ENCODE measurements around the gene BRCA2. TPM values are rescaled to one million over a fixed set of nuclear protein-coding genes. Genes with fewer than 3 reads are reported as not detected.

The BRCA2 gene
- total and polyA plus RNA-seq, 5 donors from 2014 or later = 1.3 to 7.6 (median 2.0) TPM

DNA sequence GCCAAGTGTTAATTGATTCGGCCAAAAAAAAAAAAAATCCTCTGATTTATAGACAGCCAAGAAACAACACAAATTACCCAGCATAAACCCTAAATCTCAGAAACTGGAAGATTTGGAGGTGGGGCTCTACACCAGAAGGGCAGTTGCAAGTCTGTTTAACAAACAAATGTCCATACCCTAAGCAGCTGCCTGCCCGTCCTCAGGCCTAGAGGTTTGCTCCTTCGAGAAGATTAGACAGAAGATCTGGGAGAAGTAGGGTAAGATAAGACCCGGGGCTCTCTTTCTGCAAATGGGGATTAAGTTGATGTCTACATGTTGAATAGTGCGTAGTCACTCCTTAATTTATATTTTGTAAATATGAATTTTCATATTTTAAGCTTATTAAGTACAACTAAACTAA lies 116.1 kb downstream of the BRCA2 start:
- Histone ChIP-seq H3K27ac (ENCODE audit: insufficient read depth, low read length, poor library complexity, severe bottlenecking) (no peak overlapping the region), H3K4me1 (ENCODE audit: control insufficient read depth, insufficient read depth, low read length, poor library complexity, severe bottlenecking) (peaks cover 13% of the 10 kb centered on the region), H3K9me3 (ENCODE audit: control insufficient read depth in 2 of 2, low read length in 2 of 2) (no peaks in the 10 kb centered on the region), H3K36me3 (ENCODE audit: control insufficient read depth, insufficient read depth, low read length) (no peaks in the 10 kb centered on the region), H3K27me3 (ENCODE audit: control insufficient read depth, insufficient read depth, low read length) (no peaks in the 10 kb centered on the region), H3K4me3 (ENCODE audit: low read depth, low read length) (no peak overlapping the region)
- H3K4me3 Mint-ChIP-seq = no peak overlapping the region
- H3K27me3 Mint-ChIP-seq = no peaks in the 10 kb centered on the region
- H3K36me3 Mint-ChIP-seq = peaks cover 14% of the 10 kb centered on the region
- no peak overlapping the region for H3K27ac Mint-ChIP-seq
- no peaks in the 10 kb centered on the region for H3K9me3 Mint-ChIP-seq
- ATAC-seq (ENCODE audit: low read depth in 2 of 2) = no peak
- H3K4me1 Mint-ChIP-seq = peaks cover 5 to 21% (median 10%) of the 10 kb centered on the region in 4 donors
- DNase-seq = no peak

- Mint-ChIP-seq H3K4me3 (no peak overlapping the region), H3K9me3 (no peaks in the 10 kb centered on the region), H3K4me1 (peaks cover 4 to 16% (median 8%) of the 10 kb centered on the region in 4 donors), H3K36me3 (peaks cover 15% of the 10 kb centered on the region), H3K27me3 (no peaks in the 10 kb centered on the region), H3K27ac (no peak overlapping the region)
- Histone ChIP-seq H3K27ac (ENCODE audit: insufficient read depth, low read length, poor library complexity, severe bottlenecking) (no peak overlapping the region), H3K4me1 (ENCODE audit: control insufficient read depth, insufficient read depth, low read length, poor library complexity, severe bottlenecking) (peaks cover 8% of the 10 kb centered on the region), H3K27me3 (ENCODE audit: control insufficient read depth, insufficient read depth, low read length) (no peaks in the 10 kb centered on the region), H3K9me3 (ENCODE audit: control insufficient read depth in 2 of 2, low read length in 2 of 2) (no peaks in the 10 kb centered on the region), H3K4me3 (ENCODE audit: low read depth, low read length) (no peak overlapping the region), H3K36me3 (ENCODE audit: control insufficient read depth, insufficient read depth, low read length) (peaks cover under 1% of the 10 kb centered on the region)
- no peak for ATAC-seq (ENCODE audit: low read depth in 2 of 2)
- no peak for DNase-seq
Observed at GRCh38 chr13:32432856-32433255, 117.5 kb downstream of the BRCA2 start.

DNA sequence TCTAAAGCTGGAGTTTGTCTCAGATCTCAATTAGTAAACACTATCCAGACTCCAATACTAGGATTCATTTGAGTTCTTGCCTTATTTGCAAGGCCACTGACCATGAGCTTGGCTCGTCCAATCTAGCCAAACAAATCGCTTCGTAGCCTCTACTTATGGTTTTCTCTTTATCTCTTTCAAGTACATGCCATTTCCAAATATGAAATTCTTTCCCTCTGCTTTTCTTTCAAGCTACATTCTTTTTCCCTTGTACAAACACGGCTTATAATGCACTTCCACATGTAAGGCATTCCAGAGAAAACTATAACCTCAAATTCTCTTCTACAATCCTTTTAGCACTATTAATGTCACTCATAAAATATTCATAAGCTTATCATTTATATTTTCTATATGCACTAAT lies 123.6 kb downstream of the BRCA2 start:
- H3K27ac Mint-ChIP-seq = peak overlapping the region in 1 of 3 donors; percentile 62

GRCh38 chr13:32443111-32443510 lies 127.8 kb downstream of the BRCA2 start:
- H3K4me3 ChIP-seq (ENCODE audit: low read depth, low read length) = no peak overlapping the region
- Mint-ChIP-seq H3K9me3 (no peaks in the 10 kb centered on the region), H3K27me3 (no peaks in the 10 kb centered on the region), H3K4me1 (peaks cover 0 to 5% (median 4%) of the 10 kb centered on the region in 4 donors), H3K4me3 (no peak overlapping the region), H3K27ac (no peak overlapping the region), H3K36me3 (peaks cover 24% of the 10 kb centered on the region)
- ATAC-seq (ENCODE audit: low read depth in 2 of 2) = peak; percentile 61 to 76
- H3K9me3 ChIP-seq (ENCODE audit: control insufficient read depth in 2 of 2, low read length in 2 of 2) = no peaks in the 10 kb centered on the region
- no peaks in the 10 kb centered on the region for H3K4me1 ChIP-seq (ENCODE audit: control insufficient read depth, insufficient read depth, low read length, poor library complexity, severe bottlenecking)
- H3K27me3 ChIP-seq (ENCODE audit: control insufficient read depth, insufficient read depth, low read length) = no peaks in the 10 kb centered on the region
- H3K36me3 ChIP-seq (ENCODE audit: control insufficient read depth, insufficient read depth, low read length) = peaks cover 3% of the 10 kb centered on the region
- H3K27ac ChIP-seq (ENCODE audit: insufficient read depth, low read length, poor library complexity, severe bottlenecking) = no peak overlapping the region
- peak in 2 of 3 donors; percentile 43 to 71 for DNase-seq

More for the DNA sequence above, 123.6 kb downstream of the BRCA2 start:
- Mint-ChIP-seq H3K9me3 (no peaks in the 10 kb centered on the region), H3K4me3 (no peak overlapping the region), H3K27me3 (no peaks in the 10 kb centered on the region), H3K4me1 (peaks cover 0 to 6% (median 4%) of the 10 kb centered on the region in 4 donors), H3K36me3 (peaks cover 29% of the 10 kb centered on the region)
- no peaks in the 10 kb centered on the region for H3K27me3 ChIP-seq (ENCODE audit: control insufficient read depth, insufficient read depth, low read length)
- DNase-seq (no peak), ATAC-seq (ENCODE audit: low read depth in 2 of 2) (no peak)
- no peak overlapping the region for H3K27ac ChIP-seq (ENCODE audit: insufficient read depth, low read length, poor library complexity, severe bottlenecking)
- no peaks in the 10 kb centered on the region for H3K4me1 ChIP-seq (ENCODE audit: control insufficient read depth, insufficient read depth, low read length, poor library complexity, severe bottlenecking)
- no peaks in the 10 kb centered on the region for H3K9me3 ChIP-seq (ENCODE audit: control insufficient read depth in 2 of 2, low read length in 2 of 2)
- no peak overlapping the region for H3K4me3 ChIP-seq (ENCODE audit: low read depth, low read length)
- H3K36me3 ChIP-seq (ENCODE audit: control insufficient read depth, insufficient read depth, low read length) = peaks cover 5% of the 10 kb centered on the region

DNA sequence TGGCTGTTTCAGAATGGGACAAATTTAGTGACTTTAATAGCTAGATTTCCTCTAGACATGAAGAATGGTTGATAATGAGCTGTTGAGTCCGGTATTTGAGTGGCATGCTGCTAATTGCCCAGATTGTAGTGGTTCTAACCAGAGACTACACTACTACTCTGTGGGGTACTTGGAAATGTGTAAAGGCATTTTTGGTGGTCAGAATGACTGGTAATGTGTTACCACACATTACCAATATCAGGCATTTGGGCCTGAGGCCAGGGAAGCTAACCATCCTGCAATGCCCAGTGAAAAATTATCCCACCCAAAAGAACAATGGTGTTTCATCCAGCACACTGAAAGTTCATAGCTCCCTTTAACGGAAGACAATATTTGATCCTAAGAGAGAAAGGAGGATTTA lies 130.2 kb downstream of the BRCA2 start:
- H3K4me1 ChIP-seq (ENCODE audit: control insufficient read depth, insufficient read depth, low read length, poor library complexity, severe bottlenecking) = no peaks in the 10 kb centered on the region
- no peak overlapping the region for H3K4me3 Mint-ChIP-seq
- no peak overlapping the region for H3K27ac Mint-ChIP-seq
- H3K36me3 Mint-ChIP-seq = peaks cover 17% of the 10 kb centered on the region
- H3K36me3 ChIP-seq (ENCODE audit: control insufficient read depth, insufficient read depth, low read length) = no peaks in the 10 kb centered on the region
- no peak overlapping the region for H3K27ac ChIP-seq (ENCODE audit: insufficient read depth, low read length, poor library complexity, severe bottlenecking)
- H3K27me3 Mint-ChIP-seq = no peaks in the 10 kb centered on the region
- H3K4me1 Mint-ChIP-seq = peaks cover 0 to 5% (median 4%) of the 10 kb centered on the region in 4 donors
- no peaks in the 10 kb centered on the region for H3K27me3 ChIP-seq (ENCODE audit: control insufficient read depth, insufficient read depth, low read length)
- H3K4me3 ChIP-seq (ENCODE audit: low read depth, low read length) = no peak overlapping the region
- ATAC-seq (ENCODE audit: low read depth in 2 of 2) = no peak
- H3K9me3 Mint-ChIP-seq = no peaks in the 10 kb centered on the region
- no peak for DNase-seq
- H3K9me3 ChIP-seq (ENCODE audit: control insufficient read depth in 2 of 2, low read length in 2 of 2) = no peaks in the 10 kb centered on the region

- H3K36me3 ChIP-seq (ENCODE audit: control insufficient read depth, insufficient read depth, low read length) = no peaks in the 10 kb centered on the region
- peaks cover 0 to 5% (median 4%) of the 10 kb centered on the region in 4 donors for H3K4me1 Mint-ChIP-seq
- no peak for ATAC-seq (ENCODE audit: low read depth in 2 of 2)
- H3K27me3 ChIP-seq (ENCODE audit: control insufficient read depth, insufficient read depth, low read length) = no peaks in the 10 kb centered on the region
- H3K9me3 Mint-ChIP-seq = peaks cover 0 to 1% (median 0%) of the 10 kb centered on the region in 7 donors
- no peaks in the 10 kb centered on the region for H3K4me1 ChIP-seq (ENCODE audit: control insufficient read depth, insufficient read depth, low read length, poor library complexity, severe bottlenecking)
- H3K36me3 Mint-ChIP-seq = peaks cover 22% of the 10 kb centered on the region
- no peak overlapping the region for H3K4me3 ChIP-seq (ENCODE audit: low read depth, low read length)
- H3K9me3 ChIP-seq (ENCODE audit: control insufficient read depth in 2 of 2, low read length in 2 of 2) = no peaks in the 10 kb centered on the region
- no peak overlapping the region for H3K27ac ChIP-seq (ENCODE audit: insufficient read depth, low read length, poor library complexity, severe bottlenecking)
- no peaks in the 10 kb centered on the region for H3K27me3 Mint-ChIP-seq
- no peak overlapping the region for H3K4me3 Mint-ChIP-seq
- no peak overlapping the region for H3K27ac Mint-ChIP-seq
- no peak for DNase-seq
Observed at GRCh38 chr13:32446220-32446619, 130.9 kb downstream of the BRCA2 start.

GRCh38 chr13:32446773-32447465 lies 131.6 kb downstream of the BRCA2 start:
- no peaks in the 10 kb centered on the region for H3K9me3 ChIP-seq (ENCODE audit: control insufficient read depth in 2 of 2, low read length in 2 of 2)
- no peak overlapping the region for H3K27ac ChIP-seq (ENCODE audit: insufficient read depth, low read length, poor library complexity, severe bottlenecking)
- H3K4me1 Mint-ChIP-seq = peaks cover 0 to 5% (median 4%) of the 10 kb centered on the region in 4 donors
- H3K27me3 Mint-ChIP-seq = no peaks in the 10 kb centered on the region
- H3K4me3 Mint-ChIP-seq = no peak overlapping the region
- H3K36me3 ChIP-seq (ENCODE audit: control insufficient read depth, insufficient read depth, low read length) = no peaks in the 10 kb centered on the region
- no peaks in the 10 kb centered on the region for H3K4me1 ChIP-seq (ENCODE audit: control insufficient read depth, insufficient read depth, low read length, poor library complexity, severe bottlenecking)
- peaks cover 24% of the 10 kb centered on the region for H3K36me3 Mint-ChIP-seq
- DNase-seq (no peak), ATAC-seq (ENCODE audit: low read depth in 2 of 2) (no peak)
- H3K27ac Mint-ChIP-seq = peak overlapping the region in 1 of 3 donors; percentile 18
- peaks cover 0 to 1% (median 0%) of the 10 kb centered on the region in 7 donors for H3K9me3 Mint-ChIP-seq
- no peak overlapping the region for H3K4me3 ChIP-seq (ENCODE audit: low read depth, low read length)
- H3K27me3 ChIP-seq (ENCODE audit: control insufficient read depth, insufficient read depth, low read length) = no peaks in the 10 kb centered on the region
